PC-9 (cell line): ENCODE data around the gene RAC3.

Experiments used
- CTCF ChIP-seq: fragments of 200-600 bp; sonication (generic); conservative IDR thresholded peaks from 2 replicates; pipeline ENCODE4 v1.6.1; 2017; ENCODE audit warnings: mixed run types, antibody characterized with exemption, mild to moderate bottlenecking, moderate library complexity
- EZH2 ChIP-seq: fragments of 200-600 bp; sonication (generic); IDR thresholded peaks from 2 replicates; pipeline ENCODE4 v1.8.0; 2017; ENCODE audit warnings: antibody characterized with exemption, low read depth

DNA sequence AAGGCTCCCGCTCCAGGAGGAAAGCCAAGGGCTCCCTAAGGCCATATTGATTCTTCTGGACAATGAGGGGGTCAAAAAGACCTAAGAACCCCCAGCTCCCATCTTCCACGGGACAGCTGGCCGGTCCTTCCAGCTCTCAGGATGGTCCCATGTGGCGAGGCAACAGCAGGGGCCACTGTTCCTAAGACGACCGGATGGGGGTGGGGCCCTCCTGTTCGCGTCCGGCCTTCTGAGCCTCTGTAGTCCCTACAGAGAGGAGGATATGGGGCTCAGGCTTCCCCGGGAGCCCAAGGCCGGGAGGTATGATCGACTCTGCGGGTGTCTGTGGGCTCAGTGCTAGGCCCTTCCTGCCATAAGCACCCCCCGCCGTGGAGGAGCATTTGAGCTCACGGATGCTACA lies 12.0 kb downstream of the RAC3 start:
- TF ChIP-seq CTCF, result no peak
- TF ChIP-seq EZH2, result no peak
